ENCODE results near the gene RNF213.

RNF213 gene

GRCh38 chr17:80225230-80225629 is 35.4 kb upstream of the RNF213 start:
- H3K27me3 ChIP-seq (ENCODE audit: low read length) = no peaks in the 10 kb centered on the region
- H2AFZ ChIP-seq (ENCODE audit: low read depth, low read length, severe bottlenecking) = no peak overlapping the region
- no peaks in the 10 kb centered on the region for H3K9me3 ChIP-seq (ENCODE audit: insufficient read depth, low read length)
- H3F3A ChIP-seq (ENCODE audit: insufficient read depth) = no peaks in the 10 kb centered on the region
- no peak overlapping the region for H3K9ac ChIP-seq (ENCODE audit: low read length)
- H3K27ac ChIP-seq (ENCODE audit: low read depth, low read length) = no peak overlapping the region
- H3K36me3 ChIP-seq (ENCODE audit: low read length) = no peaks in the 10 kb centered on the region
- TF ChIP-seq EZH2phosphoT487 (conservative IDR thresholded peaks at IDR 0.05; ENCODE audit: low read length) (no peak), CTCF (IDR thresholded peaks at IDR 0.05; ENCODE audit: insufficient read depth, low read length, poor library complexity, severe bottlenecking) (no peak)
- no peaks in the 10 kb centered on the region for H3K9me2 ChIP-seq (replicated peaks; ENCODE audit: insufficient read depth, low read length)
- no peaks in the 10 kb centered on the region for H3K79me2 ChIP-seq (ENCODE audit: insufficient read depth, low read length)
- no peak overlapping the region for H3K4me2 ChIP-seq (ENCODE audit: low read depth, low read length, poor library complexity, severe bottlenecking)
- H4K20me1 ChIP-seq (ENCODE audit: low read depth, low read length) = no peaks in the 10 kb centered on the region
- H3K4me3 ChIP-seq (ENCODE audit: insufficient read depth, low read length, poor library complexity, severe bottlenecking) = no peak overlapping the region

- no peaks in the 10 kb centered on the region for H3K36me3 ChIP-seq (ENCODE audit: low read length)
- TF ChIP-seq CTCF (IDR thresholded peaks at IDR 0.05; ENCODE audit: insufficient read depth, low read length, poor library complexity, severe bottlenecking) (no peak), EZH2phosphoT487 (conservative IDR thresholded peaks at IDR 0.05; ENCODE audit: low read length) (no peak)
These were observed 33.5 kb upstream of the RNF213 start for GRCh38 chr17:80227156-80227555.

GRCh38 chr17:80227666-80228065 is 33.0 kb upstream of the RNF213 start:
- no peak for TF ChIP-seq EZH2phosphoT487 (conservative IDR thresholded peaks at IDR 0.05; ENCODE audit: low read length)
- TF ChIP-seq CTCF (IDR thresholded peaks at IDR 0.05; ENCODE audit: insufficient read depth, low read length, poor library complexity, severe bottlenecking) = no peak
- Histone ChIP-seq H3F3A (ENCODE audit: insufficient read depth) (no peaks in the 10 kb centered on the region), H2AFZ (ENCODE audit: low read depth, low read length, severe bottlenecking) (no peak overlapping the region), H3K9ac (ENCODE audit: low read length) (no peak overlapping the region), H3K4me2 (ENCODE audit: low read depth, low read length, poor library complexity, severe bottlenecking) (no peak overlapping the region), H3K36me3 (ENCODE audit: low read length) (no peaks in the 10 kb centered on the region), H3K4me3 (ENCODE audit: insufficient read depth, low read length, poor library complexity, severe bottlenecking) (no peak overlapping the region), H3K9me3 (ENCODE audit: insufficient read depth, low read length) (peaks cover 6% of the 10 kb centered on the region; the same call in 1 of the 2 replicates), H4K20me1 (ENCODE audit: low read depth, low read length) (no peaks in the 10 kb centered on the region), H3K79me2 (ENCODE audit: insufficient read depth, low read length) (no peaks in the 10 kb centered on the region), H3K9me2 (replicated peaks; ENCODE audit: insufficient read depth, low read length) (no peaks in the 10 kb centered on the region), H3K27ac (ENCODE audit: low read depth, low read length) (no peak overlapping the region), H3K27me3 (ENCODE audit: low read length) (no peaks in the 10 kb centered on the region)

More at GRCh38 chr17:80227156-80227555, 33.5 kb upstream of the RNF213 start:
- H3K79me2 ChIP-seq (ENCODE audit: insufficient read depth, low read length) = no peaks in the 10 kb centered on the region
- H3K9ac ChIP-seq (ENCODE audit: low read length) = no peak overlapping the region
- H3K9me2 ChIP-seq (replicated peaks; ENCODE audit: insufficient read depth, low read length) = no peaks in the 10 kb centered on the region
- no peak overlapping the region for H3K4me2 ChIP-seq (ENCODE audit: low read depth, low read length, poor library complexity, severe bottlenecking)
- no peak overlapping the region for H3K27ac ChIP-seq (ENCODE audit: low read depth, low read length)
- H3F3A ChIP-seq (ENCODE audit: insufficient read depth) = no peaks in the 10 kb centered on the region
- H3K4me3 ChIP-seq (ENCODE audit: insufficient read depth, low read length, poor library complexity, severe bottlenecking) = no peak overlapping the region
- H4K20me1 ChIP-seq (ENCODE audit: low read depth, low read length) = no peaks in the 10 kb centered on the region
- H3K9me3 ChIP-seq (ENCODE audit: insufficient read depth, low read length) = peaks cover 1% of the 10 kb centered on the region; the same call in 1 of the 2 replicates
- no peaks in the 10 kb centered on the region for H3K27me3 ChIP-seq (ENCODE audit: low read length)
- H2AFZ ChIP-seq (ENCODE audit: low read depth, low read length, severe bottlenecking) = no peak overlapping the region

Measured in SU-DHL-6 (cell line).